ENCODE data around the gene CUX1.

DNA sequence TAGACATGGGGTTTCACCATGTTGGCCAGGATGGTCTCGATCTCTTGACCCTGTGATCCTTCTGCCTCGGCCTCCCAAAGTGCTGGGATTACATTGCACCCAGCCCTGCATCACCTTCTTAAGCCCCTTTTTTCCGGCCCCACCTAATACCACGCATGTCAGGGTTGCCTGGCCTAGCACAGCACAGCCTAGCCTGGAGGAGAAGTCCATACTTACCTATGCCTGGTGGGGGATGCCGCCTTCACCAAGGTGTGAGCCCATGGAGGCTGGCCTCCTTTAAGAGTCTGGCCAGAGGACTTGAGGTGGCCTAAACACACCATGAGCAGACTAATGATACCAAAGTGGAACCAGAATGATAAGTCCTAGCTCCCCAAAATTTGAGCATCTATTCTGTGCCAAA, 22.0 kb upstream of the CUX1 start:
- TF ChIP-seq, protein P1, sequence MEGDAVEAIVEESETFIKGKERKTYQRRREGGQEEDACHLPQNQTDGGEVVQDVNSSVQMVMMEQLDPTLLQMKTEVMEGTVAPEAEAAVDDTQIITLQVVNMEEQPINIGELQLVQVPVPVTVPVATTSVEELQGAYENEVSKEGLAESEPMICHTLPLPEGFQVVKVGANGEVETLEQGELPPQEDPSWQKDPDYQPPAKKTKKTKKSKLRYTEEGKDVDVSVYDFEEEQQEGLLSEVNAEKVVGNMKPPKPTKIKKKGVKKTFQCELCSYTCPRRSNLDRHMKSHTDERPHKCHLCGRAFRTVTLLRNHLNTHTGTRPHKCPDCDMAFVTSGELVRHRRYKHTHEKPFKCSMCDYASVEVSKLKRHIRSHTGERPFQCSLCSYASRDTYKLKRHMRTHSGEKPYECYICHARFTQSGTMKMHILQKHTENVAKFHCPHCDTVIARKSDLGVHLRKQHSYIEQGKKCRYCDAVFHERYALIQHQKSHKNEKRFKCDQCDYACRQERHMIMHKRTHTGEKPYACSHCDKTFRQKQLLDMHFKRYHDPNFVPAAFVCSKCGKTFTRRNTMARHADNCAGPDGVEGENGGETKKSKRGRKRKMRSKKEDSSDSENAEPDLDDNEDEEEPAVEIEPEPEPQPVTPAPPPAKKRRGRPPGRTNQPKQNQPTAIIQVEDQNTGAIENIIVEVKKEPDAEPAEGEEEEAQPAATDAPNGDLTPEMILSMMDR (IDR thresholded peaks at IDR 0.05) = no peak
- no peak for TF ChIP-seq POLR2A (IDR thresholded peaks at IDR 0.05)
- TF ChIP-seq EP300 (IDR thresholded peaks at IDR 0.05; ENCODE audit: low read depth) = no peak
- TF ChIP-seq POLR2AphosphoS5 (IDR thresholded peaks at IDR 0.05) = no peak
